ENCODE data around the gene PCDHGB2.
"Not testable (repeated sequence)": the region's sequence is repeated elsewhere in the genome, so short reads cannot be mapped to it uniquely, and the experiment has no call there.

PCDHGB2 gene

GRCh38 chr5:141349917-141350619 is 9.7 kb upstream of the PCDHGB2 start, which contains the start of gene PCDHGB1:
Gene PCDHGB1, plus strand, starts transcription at chr5:141350099. Its CDS starts 162 bp downstream, at chr5:141350261.
- DNase-seq (ENCODE audit: low spot score) = peak; percentile 66

GRCh38 chr5:141351591-141351990 is 8.2 kb upstream of the PCDHGB2 start:
- no peak for DNase-seq (ENCODE audit: low spot score)

GRCh38 chr5:141354900-141355469 is 4.8 kb upstream of the PCDHGB2 start, which contains the start of gene PCDHGA4:
Gene PCDHGA4, plus strand, starts transcription at chr5:141355021. Its CDS starts 87 bp downstream, at chr5:141355108.
- no peak for DNase-seq (ENCODE audit: low spot score)

- DNase-seq (ENCODE audit: low spot score) = no peak
Measured at GRCh38 chr5:141355641-141356040, 4.2 kb upstream of the PCDHGB2 start.

GRCh38 chr5:141356133-141356532 is 3.7 kb upstream of the PCDHGB2 start:
- DNase-seq (ENCODE audit: low spot score) = no peak

GRCh38 chr5:141356950-141357349 is 2.8 kb upstream of the PCDHGB2 start:
- no peak for DNase-seq (ENCODE audit: low spot score)

GRCh38 chr5:141360685-141361084 is 891 bp downstream of the PCDHGB2 start:
- DNase-seq (ENCODE audit: low spot score) = no peak

GRCh38 chr5:141362719-141363118 is 2.9 kb downstream of the PCDHGB2 start:
- no peak for DNase-seq (ENCODE audit: low spot score)

GRCh38 chr5:141363952-141364660 is 4.3 kb downstream of the PCDHGB2 start, which contains the start of gene PCDHGA5:
Gene PCDHGA5, plus strand, starts transcription at chr5:141364162. Its CDS starts 169 bp downstream, at chr5:141364331.
- DNase-seq (ENCODE audit: low spot score) = peak; percentile 44

- no peak for DNase-seq (ENCODE audit: low spot score)
Measured at GRCh38 chr5:141366016-141366896, 6.5 kb downstream of the PCDHGB2 start.

- DNase-seq (ENCODE audit: low spot score) = peak; percentile 69
Measured at GRCh38 chr5:141369994-141370848, 10.4 kb downstream of the PCDHGB2 start, which contains the start of gene PCDHGB3. Gene PCDHGB3, plus strand, starts transcription at chr5:141370242. Its CDS starts 153 bp downstream, at chr5:141370395.

- no peak for DNase-seq (ENCODE audit: low spot score)
Measured at GRCh38 chr5:141371572-141372475, 12.0 kb downstream of the PCDHGB2 start.

- DNase-seq (ENCODE audit: low spot score) = no peak
Measured at GRCh38 chr5:141373673-141374317, 14.0 kb downstream of the PCDHGB2 start, which contains the start of gene PCDHGA6. Gene PCDHGA6, plus strand, starts transcription at chr5:141373891. Its CDS starts 193 bp downstream, at chr5:141374084.

GRCh38 chr5:141374627-141375026 is 14.8 kb downstream of the PCDHGB2 start:
- DNase-seq (ENCODE audit: low spot score) = no peak

GRCh38 chr5:141375444-141376155 is 15.8 kb downstream of the PCDHGB2 start:
- DNase-seq (ENCODE audit: low spot score) = not testable (repeated sequence)

- peak; percentile 42 for DNase-seq (ENCODE audit: low spot score)
Measured at GRCh38 chr5:141382469-141383294, 22.9 kb downstream of the PCDHGB2 start, which contains the start of gene PCDHGA7. Gene PCDHGA7, plus strand, starts transcription at chr5:141382742. Its CDS starts 158 bp downstream, at chr5:141382900.

GRCh38 chr5:141383345-141383744 is 23.6 kb downstream of the PCDHGB2 start:
- no peak for DNase-seq (ENCODE audit: low spot score)

Data from AG08395 (cell line).